GM18951 (cell line): ENCODE data around the gene JOSD1.

Source experiments
- POLR2A ChIP-seq: IDR thresholded peaks from 4 replicates; pipeline ENCODE4 v1.6.1; 2011; ENCODE audit warnings: mild to moderate bottlenecking; ENCODE audit not compliant: insufficient read length, insufficient read depth; ENCODE audit errors: extremely low read depth
- in situ Hi-C: fragments of 300-500 bp; cut with MboI; formaldehyde crosslinking; loops from one replicate; pipeline ENCODE4 v1.12.0; 2022; ENCODE audit warnings: low sequenced_read_pairs, mixed read lengths, inconsistent platforms; ENCODE audit not compliant: unreplicated experiment

Gene JOSD1

GRCh38 chr22:38700789-38701628 lies at the start of gene JOSD1:
Gene JOSD1, minus strand, starts transcription at chr22:38700943. Its CDS starts 956 bp downstream, at chr22:38699987.
- peak; percentile 92 for TF ChIP-seq POLR2A
- in situ Hi-C loops: no loop called here

DNA sequence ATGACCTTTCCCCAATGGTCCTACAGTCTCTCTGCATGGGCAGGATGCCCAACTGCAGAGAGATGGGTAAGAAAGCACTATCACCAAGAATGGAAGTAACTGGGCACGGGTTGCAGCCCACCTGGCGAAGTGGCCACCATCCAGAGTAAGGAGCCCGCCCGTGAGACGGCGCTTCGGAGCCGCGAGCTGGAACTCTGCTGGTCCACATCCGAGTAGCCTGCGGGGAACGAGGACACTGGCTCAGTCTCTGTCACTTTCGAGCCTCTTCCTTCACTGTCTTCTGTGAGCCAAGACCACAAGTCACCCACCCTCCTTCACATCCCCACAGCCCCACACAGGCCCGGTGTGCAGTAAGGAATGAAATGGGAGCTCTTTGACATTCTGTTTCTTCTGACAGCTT lies 49.4 kb upstream of the JOSD1 start:
- in situ Hi-C loops: no loop called here

DNA sequence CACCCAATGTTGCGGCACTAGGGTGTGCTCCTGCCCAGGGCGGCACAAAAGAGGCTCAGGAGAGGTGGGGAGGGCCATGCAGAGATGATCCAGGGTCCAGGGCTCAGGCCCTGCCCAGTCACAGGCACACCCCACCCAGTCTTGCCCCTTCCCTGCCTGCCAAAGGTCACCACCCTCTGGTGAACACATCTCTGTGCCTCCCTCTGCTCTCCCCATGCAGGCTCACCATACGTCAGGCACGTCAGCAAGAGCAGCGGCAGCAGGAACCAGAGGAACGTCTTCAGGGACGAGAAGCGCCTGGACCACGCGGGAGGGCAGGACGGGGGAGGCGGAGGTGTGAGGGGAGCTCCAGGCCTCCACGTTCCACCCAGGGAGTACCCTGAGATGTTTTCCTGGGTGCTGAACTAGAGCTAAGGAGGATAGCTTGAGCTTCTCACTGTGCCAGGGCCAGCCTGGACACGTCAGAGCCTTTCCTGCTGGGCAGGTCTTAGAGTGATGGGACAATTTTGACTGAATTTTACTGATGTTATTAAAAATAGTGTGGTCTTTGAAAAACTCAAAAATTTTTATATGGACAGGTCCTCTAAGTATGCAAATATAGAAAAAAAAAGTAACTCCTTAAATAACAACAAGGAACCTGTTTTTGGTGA lies 47.9 kb upstream of the JOSD1 start:
- no peak for TF ChIP-seq POLR2A
- in situ Hi-C loops: no loop called here

More for the DNA sequence above, 49.4 kb upstream of the JOSD1 start:
- no peak for TF ChIP-seq POLR2A

- TF ChIP-seq POLR2A: no peak
- in situ Hi-C loops: no loop called here
Observed at GRCh38 chr22:38745676-38746460, 45.1 kb upstream of the JOSD1 start.

DNA sequence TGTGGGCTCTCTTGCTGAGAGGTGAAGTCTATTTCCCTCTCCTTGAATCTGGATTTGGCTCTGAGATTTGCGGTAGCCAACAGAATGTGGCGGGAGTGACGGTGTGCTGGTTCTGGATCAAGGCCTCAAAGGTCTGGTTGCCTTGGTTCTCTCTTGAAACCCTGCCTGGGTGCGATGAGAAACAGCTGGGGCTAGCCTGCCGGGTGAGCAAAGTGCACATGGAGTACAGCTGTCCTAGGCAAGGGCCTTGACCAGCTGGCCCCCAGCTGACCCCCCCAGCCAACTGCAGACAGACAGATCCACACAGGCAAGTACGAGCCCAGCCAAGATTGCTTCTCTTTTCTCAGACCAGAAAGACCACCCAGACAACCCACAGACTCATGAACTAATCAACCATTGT lies 44.2 kb upstream of the JOSD1 start:
- in situ Hi-C loops: no loop called here
- TF ChIP-seq POLR2A: no peak

DNA sequence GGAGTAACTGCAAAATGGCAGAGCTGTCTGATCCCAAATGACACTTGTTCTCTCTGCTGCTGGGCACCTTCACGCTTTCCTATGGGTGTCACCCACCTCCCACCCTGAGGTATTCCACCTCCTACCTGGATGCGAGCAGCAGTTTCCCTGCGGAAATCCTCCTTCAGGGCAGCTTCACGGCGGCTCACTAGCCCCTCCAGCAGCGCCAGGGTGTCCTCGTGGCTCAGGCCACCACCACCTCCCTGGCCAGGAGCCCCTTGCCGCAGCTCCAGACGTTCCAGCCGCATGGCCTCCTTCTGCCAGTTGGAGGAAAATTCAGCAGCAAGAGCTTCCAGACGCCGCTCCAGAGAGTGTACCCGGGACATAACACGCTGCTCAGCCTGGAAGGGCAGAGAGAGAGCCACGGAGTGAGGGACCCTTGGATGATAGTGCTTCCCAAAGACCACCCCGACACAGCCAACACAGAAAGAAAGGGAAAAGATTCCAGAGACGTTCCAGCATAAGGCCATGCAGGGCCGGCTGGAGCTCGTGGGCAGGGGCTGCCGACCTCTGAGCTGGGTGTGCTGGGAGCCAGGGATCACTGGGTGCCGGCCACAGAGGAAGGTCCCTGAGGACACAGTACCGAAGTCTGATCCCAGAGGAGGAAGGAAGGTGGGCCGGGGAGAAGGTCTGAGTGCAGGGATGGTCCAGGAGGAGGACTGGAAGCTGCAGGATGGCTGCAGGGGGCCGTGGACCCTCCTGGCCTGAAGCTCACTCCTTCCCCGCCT lies 41.6 kb upstream of the JOSD1 start:
- TF ChIP-seq POLR2A: no peak
- in situ Hi-C loops: no loop called here

DNA sequence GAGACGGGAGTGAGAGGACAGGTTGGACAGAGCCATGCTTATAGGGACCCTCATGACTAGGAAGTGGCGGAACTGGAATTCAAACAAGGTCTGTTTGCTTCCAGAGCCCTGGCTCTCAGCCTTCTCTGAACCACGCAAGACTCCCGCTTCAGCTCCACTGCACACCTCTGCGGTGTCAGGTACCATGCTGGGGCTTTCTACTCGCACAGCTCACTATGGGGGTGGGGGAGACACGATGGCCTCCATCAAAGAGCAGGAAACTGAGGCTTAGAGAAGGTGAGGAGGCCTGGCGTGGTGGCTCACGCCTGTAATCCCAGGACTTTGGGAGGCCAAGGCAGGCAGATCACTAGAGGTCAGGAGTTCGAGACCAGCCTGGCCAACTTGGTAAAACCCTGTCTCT lies 40.8 kb upstream of the JOSD1 start:
- in situ Hi-C loops: no loop called here
- TF ChIP-seq POLR2A: no peak

DNA sequence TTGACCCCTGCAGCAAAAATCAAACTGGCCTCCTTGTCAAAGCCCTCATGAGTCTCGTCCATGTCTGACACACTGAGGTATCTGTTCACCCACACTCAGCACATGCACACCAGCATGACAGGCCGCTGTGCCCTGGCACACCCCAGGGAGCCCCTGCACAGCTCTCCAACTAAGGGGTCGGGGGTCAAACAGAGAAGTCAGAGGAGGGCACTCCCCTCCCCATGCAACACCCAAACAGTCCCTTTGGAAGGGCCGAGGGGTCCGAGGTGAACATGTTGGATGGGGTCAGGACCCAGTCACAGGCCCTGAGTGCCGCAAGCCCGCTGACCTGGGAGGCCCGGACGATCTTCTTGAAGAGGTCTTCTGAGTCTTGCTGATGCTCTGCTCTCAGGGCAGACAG lies 40.4 kb upstream of the JOSD1 start:
- no peak for TF ChIP-seq POLR2A
- in situ Hi-C loops: no loop called here

GRCh38 chr22:38740754-38741153 lies 40.0 kb upstream of the JOSD1 start:
- peak; percentile 32 for TF ChIP-seq POLR2A
- in situ Hi-C loops: no loop called here

DNA sequence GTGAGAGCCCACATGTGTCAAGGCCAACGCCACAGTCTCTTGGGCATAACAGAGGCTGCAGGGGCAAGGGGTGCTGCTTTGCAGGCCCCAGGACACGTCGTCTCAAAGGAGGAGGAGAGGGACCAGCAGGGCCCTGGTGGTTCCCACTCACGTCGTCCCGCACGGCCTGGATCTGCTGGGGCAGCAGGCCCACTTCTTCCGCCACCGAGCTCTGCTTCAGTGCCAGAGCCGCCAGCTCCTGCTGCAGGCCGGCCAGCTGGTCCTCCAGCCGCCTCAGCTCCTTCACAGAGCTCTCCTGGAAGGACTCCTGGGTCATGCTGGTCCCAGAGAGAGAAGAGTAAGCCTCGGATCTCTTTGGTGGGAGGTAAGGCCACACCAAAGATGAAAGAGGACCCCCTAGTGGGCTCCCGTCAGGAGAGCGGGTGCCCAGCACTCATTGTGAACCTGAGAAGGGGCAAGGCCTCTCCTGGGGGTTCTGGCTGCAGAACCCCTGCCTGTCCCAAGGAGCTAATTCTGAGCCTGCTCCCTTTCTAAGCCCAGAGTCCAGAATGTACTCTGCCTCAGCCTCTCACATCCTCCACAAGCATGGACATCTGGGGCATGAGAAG lies 39.5 kb upstream of the JOSD1 start:
- in situ Hi-C loops: no loop called here
- TF ChIP-seq POLR2A: no peak

DNA sequence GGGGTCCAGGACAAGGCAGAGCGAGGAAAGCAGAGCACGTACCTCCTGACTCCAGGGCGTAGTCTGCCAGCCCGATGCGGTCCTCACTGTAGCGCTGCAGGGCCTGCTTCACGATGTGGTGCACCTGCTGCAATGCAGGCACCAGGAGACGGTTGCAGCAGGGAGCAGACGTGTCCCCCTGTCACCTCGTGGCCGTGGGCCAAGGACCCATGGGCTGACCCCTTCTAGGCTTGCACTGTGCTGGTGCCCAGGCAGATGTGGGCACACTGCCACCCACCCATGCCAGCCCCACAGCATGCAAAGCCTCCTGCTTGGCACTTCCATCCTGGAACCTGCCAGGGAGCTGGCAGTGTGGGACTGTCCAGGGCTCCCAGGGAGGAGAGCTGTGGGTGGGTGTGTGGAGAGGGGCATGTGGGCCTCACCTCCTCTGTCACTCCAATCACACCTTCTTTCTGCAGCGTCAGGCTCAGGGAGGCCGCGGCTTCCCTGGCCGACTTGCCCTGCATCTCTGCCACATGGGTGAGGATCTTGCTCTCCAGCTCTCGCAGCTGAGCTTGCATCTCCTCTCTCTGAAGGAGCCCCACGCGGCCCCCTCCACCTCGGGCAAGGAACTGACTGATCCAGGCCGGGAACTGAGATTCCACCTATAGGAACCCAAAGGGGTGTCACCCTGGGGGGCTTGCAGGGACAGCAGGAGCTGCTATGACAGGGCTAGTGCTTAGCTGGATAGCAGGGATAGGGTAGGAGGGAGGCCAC lies 38.7 kb upstream of the JOSD1 start:
- no peak for TF ChIP-seq POLR2A
- in situ Hi-C loops: no loop called here

GRCh38 chr22:38738475-38739070 lies 37.8 kb upstream of the JOSD1 start:
- no peak for TF ChIP-seq POLR2A
- in situ Hi-C loops: no loop called here
